K562 (cell line): Measurements from ENCODE around the gene EIF3I. TPM values are rescaled to one million over a fixed set of nuclear protein-coding genes. Genes with fewer than 3 reads are reported as not detected.

Source experiments
- ARID2 ChIP-seq: fragments of 450-650 bp; IDR thresholded peaks from 2 replicates; pipeline ENCODE4 v1.6.1; 2017; ENCODE audit warnings: antibody characterized with exemption, mild to moderate bottlenecking
- CXXC5 ChIP-seq: fragments of 250-450 bp; sonication (Bioruptor Pico); IDR thresholded peaks from 2 replicates; pipeline ENCODE4 v1.8.0; 2022; ENCODE audit warnings: inconsistent platforms, mild to moderate bottlenecking, moderate library complexity
- HCFC1 ChIP-seq: IDR thresholded peaks from 2 replicates; pipeline ENCODE4 v1.6.1; 2012; ENCODE audit warnings: low read depth, low read length, improper control_type of control experiment
- MCM7 ChIP-seq, 2 experiments: fragments of 450-650 bp; IDR thresholded peaks; 2 replicates each; pipeline ENCODE4 v1.6.1; 2016 to 2018
- MECOM ChIP-seq: fragments of 250-450 bp; sonication (Bioruptor Pico); IDR thresholded peaks from 2 replicates; pipeline ENCODE4 v1.8.0; 2022; ENCODE audit warnings: inconsistent platforms
- MYNN ChIP-seq, 2 experiments: sonication (generic); formaldehyde crosslinking in 1 of 2; IDR thresholded peaks; 2 replicates each; pipeline versions ENCODE4 v1.5.0 to v1.6.1; 2016 to 2020; ENCODE audit warnings: antibody characterized with exemption in 1 of 2, missing genetic modification reagents in 1 of 2
- NR1H2 ChIP-seq: sonication (generic); formaldehyde crosslinking; IDR thresholded peaks from 2 replicates; pipeline ENCODE4 v1.4.0; 2020; ENCODE audit warnings: mild to moderate bottlenecking, missing genetic modification reagents
- POLR2AphosphoS2 ChIP-seq: IDR thresholded peaks from 2 replicates; pipeline ENCODE4 v1.6.1; 2012; ENCODE audit warnings: low read length, improper control_type of control experiment
- POLR2B ChIP-seq: fragments of 450-650 bp; IDR thresholded peaks from 2 replicates; pipeline ENCODE4 v1.6.1; 2018; ENCODE audit warnings: low read depth; ENCODE audit not compliant: partially characterized antibody
- SNIP1 ChIP-seq: fragments of 450-650 bp; IDR thresholded peaks from 2 replicates; pipeline ENCODE4 v1.7.1; 2017; ENCODE audit warnings: low read depth, mild to moderate bottlenecking
- TCF3 ChIP-seq: sonication (generic); formaldehyde crosslinking; IDR thresholded peaks from 2 replicates; pipeline ENCODE4 v1.4.0; 2020; ENCODE audit warnings: mild to moderate bottlenecking, missing genetic modification reagents
- TEAD4 ChIP-seq, 2 experiments: sonication (generic) in 1 of 2; formaldehyde crosslinking in 1 of 2; IDR thresholded peaks; 2 replicates each; pipeline versions ENCODE4 v1.6.1 to v1.8.0; 2012 to 2022; ENCODE audit warnings: borderline replicate concordance in 1 of 2, inconsistent platforms in 1 of 2, low read length in 1 of 2, mild to moderate bottlenecking in 1 of 2, missing genetic modification reagents in 1 of 2
- ZNF24 ChIP-seq: fragments of 450-650 bp; IDR thresholded peaks from 2 replicates; pipeline ENCODE4 v1.6.1; 2016
- ZNF436 ChIP-seq: fragments of 250-450, 450-650 bp; sonication (Bioruptor Pico); formaldehyde crosslinking; IDR thresholded peaks from 2 replicates; pipeline ENCODE4 v1.7.0; 2020; ENCODE audit warnings: mild to moderate bottlenecking
- ZNF699 ChIP-seq: fragments of 250-450 bp; sonication (Bioruptor Pico); IDR thresholded peaks from 2 replicates; pipeline ENCODE4 v1.8.0; 2021; ENCODE audit warnings: mild to moderate bottlenecking, moderate library complexity; ENCODE audit not compliant: insufficient replicate concordance
- polyA plus RNA-seq, 8 experiments: library from polyadenylated mRNA; depleted of rRNA in 4 of 8; stranded (reverse) in 5 of 8; unstranded in 3 of 8; fragments of >200 nt; fragmentation: Nextera tagmentation in 2 of 8; fragmentation: Illumina TruSeq in 1 of 8; extraction: Ambion mirVana in 2 of 8; extraction: Trizol in 1 of 8; gene quantifications; 2 replicates each; pipeline versions ENCODE4 v1.2.1 to v1.2.3, GENCODE V29; 2011 to 2014; ENCODE audit warnings: inconsistent platforms in 1 of 8, missing spikeins in 1 of 8
- total RNA-seq, 7 experiments: library from RNA; depleted of rRNA in 6 of 7; stranded (reverse); fragments of >200 nt in 6 of 7; fragmentation: Illumina TruSeq in 2 of 7; extraction: Trizol in 2 of 7; gene quantifications; 2 replicates each; pipeline versions ENCODE4 v1.2.1 to v1.2.3, GENCODE V29; 2011 to 2021; ENCODE audit warnings: low replicate concordance in 1 of 7
- TF ChIP-seq, protein P1 (sequence below): sonication (generic); formaldehyde crosslinking; IDR thresholded peaks from 2 replicates; pipeline ENCODE4 v1.8.0; 2022; ENCODE audit warnings: mild to moderate bottlenecking, missing genetic modification reagents
- TF ChIP-seq, protein P2 (sequence below): fragments of 450-650 bp; IDR thresholded peaks from 2 replicates; pipeline ENCODE4 v1.6.1; 2016; ENCODE audit warnings: antibody characterized with exemption
- TF ChIP-seq, protein P3 (sequence below), 2 experiments: fragments of 450-650 bp; IDR thresholded peaks; 2 replicates each; pipeline ENCODE4 v1.6.1; 2018; ENCODE audit warnings: mild to moderate bottlenecking in 2 of 2, low read depth in 1 of 2; ENCODE audit not compliant: partially characterized antibody in 2 of 2
- TF ChIP-seq, protein P4 (sequence below): sonication (generic); formaldehyde crosslinking; IDR thresholded peaks from 2 replicates; pipeline ENCODE4 v1.8.0; 2022; ENCODE audit warnings: missing genetic modification reagents, mild to moderate bottlenecking, moderate library complexity, borderline replicate concordance

EIF3I gene
- total and polyA plus RNA-seq, 9 of the 15 experiments (the other 6 are each of a cell fraction or from before 2014, with no cell fraction given), result 414 to 1,526 (median 635) TPM

DNA sequence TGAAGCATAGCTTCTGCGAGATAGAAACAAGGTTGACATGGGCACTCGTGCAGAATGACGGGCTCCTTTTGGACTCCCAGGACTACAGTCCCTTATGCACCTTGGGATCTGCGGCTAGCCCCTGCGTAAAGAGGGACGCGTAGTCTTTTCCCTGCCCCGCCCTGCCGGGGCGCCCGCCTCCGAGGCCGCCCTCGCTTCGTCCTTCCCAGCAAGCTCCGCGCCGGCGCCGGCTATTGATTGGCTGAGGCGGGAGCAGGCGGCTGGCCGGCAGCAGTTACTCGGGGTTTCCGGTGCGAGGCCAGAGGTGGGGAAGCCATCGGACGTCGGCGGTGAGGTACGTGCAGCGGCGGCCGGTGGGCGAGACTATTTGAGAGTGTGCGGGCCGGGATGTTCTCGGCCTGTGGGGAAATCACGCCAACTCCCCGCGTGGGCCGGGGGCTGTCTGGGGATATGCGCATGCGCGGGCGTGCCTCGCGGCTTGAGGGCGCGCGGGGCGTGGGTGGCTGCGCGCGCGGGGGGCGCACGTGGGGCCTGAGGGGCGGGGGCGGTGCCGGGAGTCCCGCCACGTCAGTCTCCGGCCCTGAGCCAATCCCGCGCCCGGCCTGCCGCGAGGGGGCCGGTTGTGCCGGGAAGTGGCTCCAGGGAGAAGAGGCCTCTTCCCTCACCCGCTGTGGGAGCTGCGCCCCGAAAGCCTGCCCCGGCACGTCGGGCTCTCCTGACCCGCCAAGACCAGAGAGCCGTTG lies 42.6 kb upstream of the EIF3I start, which contains the start of gene TXLNA (continued):
- peak; percentile 95 for TF ChIP-seq CXXC5 (CRISPR knock-in tag)
- TF ChIP-seq POLR2B, result peak; percentile 90
- TF ChIP-seq, protein P1, sequence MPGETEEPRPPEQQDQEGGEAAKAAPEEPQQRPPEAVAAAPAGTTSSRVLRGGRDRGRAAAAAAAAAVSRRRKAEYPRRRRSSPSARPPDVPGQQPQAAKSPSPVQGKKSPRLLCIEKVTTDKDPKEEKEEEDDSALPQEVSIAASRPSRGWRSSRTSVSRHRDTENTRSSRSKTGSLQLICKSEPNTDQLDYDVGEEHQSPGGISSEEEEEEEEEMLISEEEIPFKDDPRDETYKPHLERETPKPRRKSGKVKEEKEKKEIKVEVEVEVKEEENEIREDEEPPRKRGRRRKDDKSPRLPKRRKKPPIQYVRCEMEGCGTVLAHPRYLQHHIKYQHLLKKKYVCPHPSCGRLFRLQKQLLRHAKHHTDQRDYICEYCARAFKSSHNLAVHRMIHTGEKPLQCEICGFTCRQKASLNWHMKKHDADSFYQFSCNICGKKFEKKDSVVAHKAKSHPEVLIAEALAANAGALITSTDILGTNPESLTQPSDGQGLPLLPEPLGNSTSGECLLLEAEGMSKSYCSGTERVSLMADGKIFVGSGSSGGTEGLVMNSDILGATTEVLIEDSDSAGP (CRISPR knock-in tag), result peak; percentile 47; the same call in 1 of the 2 replicates
- no peak for TF ChIP-seq NR1H2 (CRISPR knock-in tag)
- TF ChIP-seq ZNF699 (CRISPR knock-in tag), result no peak
- peak; percentile 92 for TF ChIP-seq POLR2AphosphoS2
- TF ChIP-seq, protein P2, sequence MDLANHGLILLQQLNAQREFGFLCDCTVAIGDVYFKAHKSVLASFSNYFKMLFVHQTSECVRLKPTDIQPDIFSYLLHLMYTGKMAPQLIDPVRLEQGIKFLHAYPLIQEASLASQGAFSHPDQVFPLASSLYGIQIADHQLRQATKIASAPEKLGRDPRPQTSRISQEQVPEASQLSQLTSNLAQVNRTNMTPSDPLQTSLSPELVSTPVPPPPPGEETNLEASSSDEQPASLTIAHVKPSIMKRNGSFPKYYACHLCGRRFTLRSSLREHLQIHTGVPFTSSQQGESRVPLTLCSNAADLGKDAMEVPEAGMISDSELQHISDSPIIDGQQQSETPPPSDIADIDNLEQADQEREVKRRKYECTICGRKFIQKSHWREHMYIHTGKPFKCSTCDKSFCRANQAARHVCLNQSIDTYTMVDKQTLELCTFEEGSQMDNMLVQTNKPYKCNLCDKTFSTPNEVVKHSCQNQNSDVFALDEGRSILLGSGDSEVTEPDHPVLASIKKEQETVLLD, result peak; percentile 96
- peak; percentile 55 for TF ChIP-seq HCFC1
- TF ChIP-seq MCM7 (IDR thresholded peaks at IDR 0.05), result no peak
- TF ChIP-seq ARID2, result no peak
- TF ChIP-seq TCF3 (CRISPR knock-in tag), result no peak
- TF ChIP-seq SNIP1, result no peak
- TF ChIP-seq MYNN (IDR thresholded peaks at IDR 0.05), result no peak
- TF ChIP-seq MYNN (CRISPR knock-in tag; IDR thresholded peaks at IDR 0.05), result no peak
- peak; percentile 49; the same call in 1 of the 2 replicates for TF ChIP-seq ZNF436
- TF ChIP-seq, protein P3, sequence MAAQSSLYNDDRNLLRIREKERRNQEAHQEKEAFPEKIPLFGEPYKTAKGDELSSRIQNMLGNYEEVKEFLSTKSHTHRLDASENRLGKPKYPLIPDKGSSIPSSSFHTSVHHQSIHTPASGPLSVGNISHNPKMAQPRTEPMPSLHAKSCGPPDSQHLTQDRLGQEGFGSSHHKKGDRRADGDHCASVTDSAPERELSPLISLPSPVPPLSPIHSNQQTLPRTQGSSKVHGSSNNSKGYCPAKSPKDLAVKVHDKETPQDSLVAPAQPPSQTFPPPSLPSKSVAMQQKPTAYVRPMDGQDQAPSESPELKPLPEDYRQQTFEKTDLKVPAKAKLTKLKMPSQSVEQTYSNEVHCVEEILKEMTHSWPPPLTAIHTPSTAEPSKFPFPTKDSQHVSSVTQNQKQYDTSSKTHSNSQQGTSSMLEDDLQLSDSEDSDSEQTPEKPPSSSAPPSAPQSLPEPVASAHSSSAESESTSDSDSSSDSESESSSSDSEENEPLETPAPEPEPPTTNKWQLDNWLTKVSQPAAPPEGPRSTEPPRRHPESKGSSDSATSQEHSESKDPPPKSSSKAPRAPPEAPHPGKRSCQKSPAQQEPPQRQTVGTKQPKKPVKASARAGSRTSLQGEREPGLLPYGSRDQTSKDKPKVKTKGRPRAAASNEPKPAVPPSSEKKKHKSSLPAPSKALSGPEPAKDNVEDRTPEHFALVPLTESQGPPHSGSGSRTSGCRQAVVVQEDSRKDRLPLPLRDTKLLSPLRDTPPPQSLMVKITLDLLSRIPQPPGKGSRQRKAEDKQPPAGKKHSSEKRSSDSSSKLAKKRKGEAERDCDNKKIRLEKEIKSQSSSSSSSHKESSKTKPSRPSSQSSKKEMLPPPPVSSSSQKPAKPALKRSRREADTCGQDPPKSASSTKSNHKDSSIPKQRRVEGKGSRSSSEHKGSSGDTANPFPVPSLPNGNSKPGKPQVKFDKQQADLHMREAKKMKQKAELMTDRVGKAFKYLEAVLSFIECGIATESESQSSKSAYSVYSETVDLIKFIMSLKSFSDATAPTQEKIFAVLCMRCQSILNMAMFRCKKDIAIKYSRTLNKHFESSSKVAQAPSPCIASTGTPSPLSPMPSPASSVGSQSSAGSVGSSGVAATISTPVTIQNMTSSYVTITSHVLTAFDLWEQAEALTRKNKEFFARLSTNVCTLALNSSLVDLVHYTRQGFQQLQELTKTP (IDR thresholded peaks at IDR 0.05; ENCODE audit: low read depth in 1 of 2, partially characterized antibody in 2 of 2), result peak in 1 of 2 experiments; percentile 55
- TF ChIP-seq MECOM (CRISPR knock-in tag), result 0 out of 2 replicates have a peak, but pooled peaks have one; percentile 19
- no peak; the same call in 1 of the 2 replicates for TF ChIP-seq ZNF24
- TF ChIP-seq, protein P4, sequence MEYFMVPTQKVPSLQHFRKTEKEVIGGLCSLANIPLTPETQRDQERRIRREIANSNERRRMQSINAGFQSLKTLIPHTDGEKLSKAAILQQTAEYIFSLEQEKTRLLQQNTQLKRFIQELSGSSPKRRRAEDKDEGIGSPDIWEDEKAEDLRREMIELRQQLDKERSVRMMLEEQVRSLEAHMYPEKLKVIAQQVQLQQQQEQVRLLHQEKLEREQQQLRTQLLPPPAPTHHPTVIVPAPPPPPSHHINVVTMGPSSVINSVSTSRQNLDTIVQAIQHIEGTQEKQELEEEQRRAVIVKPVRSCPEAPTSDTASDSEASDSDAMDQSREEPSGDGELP (CRISPR knock-in tag), result peak; percentile 91
- peak; percentile 8; the same call in 1 of the 2 replicates for TF ChIP-seq TEAD4 (IDR thresholded peaks at IDR 0.05; ENCODE audit: low read length)
- TF ChIP-seq TEAD4 (CRISPR knock-in tag; IDR thresholded peaks at IDR 0.05; ENCODE audit: borderline replicate concordance), result no peak
